Memory B cell (primary cell): Measurements from ENCODE around the gene NCOR2.

ENCODE experiments used
- ATAC-seq: fragments of 150-1000 bp; cut with Tn5 transposase; 2 replicates; pipeline ENCODE4 v1.10.0; 2021; ENCODE audit warnings: low read depth, mild to moderate bottlenecking, moderate library complexity
- DNase-seq, 2 donors: peaks; one replicate each; pipeline ENCODE4 v3.0.0; 2022; ENCODE audit warnings: low spot score in 2 of 2
- H3K27ac Mint-ChIP-seq: one replicate; pipeline ENCODE4 v1.8.0; 2022; ENCODE audit warnings: mild to moderate bottlenecking, moderate library complexity, mixed read lengths
- H3K27me3 Mint-ChIP-seq: one replicate; pipeline ENCODE4 v1.8.0; 2022; ENCODE audit warnings: mixed read lengths
- H3K36me3 Mint-ChIP-seq: one replicate; pipeline ENCODE4 v1.8.0; 2022; ENCODE audit warnings: mild to moderate bottlenecking, mixed read lengths
- H3K4me1 Mint-ChIP-seq: one replicate; pipeline ENCODE4 v1.8.0; 2022; ENCODE audit warnings: mixed read lengths
- H3K4me3 Mint-ChIP-seq: one replicate; pipeline ENCODE4 v1.8.0; 2022; ENCODE audit warnings: mild to moderate bottlenecking, moderate library complexity, mixed read lengths
- H3K9me3 Mint-ChIP-seq: one replicate; pipeline ENCODE4 v1.8.0; 2022; ENCODE audit warnings: mixed read lengths

NCOR2 gene

DNA sequence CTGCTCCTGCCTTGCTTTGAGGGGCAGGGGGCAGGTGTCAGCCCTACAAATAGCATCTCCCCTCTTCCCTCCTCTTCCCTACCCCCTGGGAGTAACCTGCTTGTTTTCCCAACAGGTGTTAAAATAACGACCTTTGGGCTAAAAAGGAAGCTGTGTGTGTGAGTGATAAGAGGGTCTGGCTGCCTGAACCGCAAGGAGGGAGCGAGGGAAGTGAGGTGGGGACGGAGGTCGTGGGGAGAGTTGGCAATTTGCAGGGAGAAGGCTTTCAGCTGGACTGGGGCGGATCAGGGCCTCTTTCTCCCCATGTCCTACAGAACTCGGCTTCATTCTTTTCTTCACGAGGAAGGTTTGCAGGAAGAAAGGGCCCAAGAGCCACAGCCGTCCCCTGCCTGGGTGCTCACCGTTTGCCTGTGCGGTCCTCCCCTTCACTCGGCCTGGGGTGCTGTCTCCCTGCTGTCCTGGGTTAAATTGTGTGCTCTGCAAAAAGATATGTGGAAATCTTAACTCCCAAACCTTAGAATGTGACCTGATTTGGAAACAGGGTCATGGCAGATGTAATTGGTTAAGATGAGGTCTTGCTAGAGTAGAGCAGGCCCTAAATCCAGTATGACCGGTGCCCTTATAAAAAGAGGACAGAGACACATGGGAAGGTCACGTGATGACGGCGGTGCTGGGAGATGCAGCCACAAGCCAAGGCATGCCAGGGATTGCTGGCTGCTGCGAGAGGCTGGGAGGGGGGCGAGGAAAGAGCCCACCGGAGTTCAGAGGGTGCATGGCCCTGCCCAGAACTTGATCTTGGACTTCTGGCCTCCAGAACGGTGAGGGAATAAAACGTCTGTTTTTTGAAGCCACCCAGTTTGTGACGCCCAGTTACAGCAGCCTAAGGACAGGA is 38.7 kb upstream of the NCOR2 start:
- Mint-ChIP-seq H3K9me3 (no peaks in the 10 kb centered on the region), H3K27ac (no peak overlapping the region), H3K4me3 (no peak overlapping the region), H3K36me3 (no peaks in the 10 kb centered on the region), H3K27me3 (peaks cover 5% of the 10 kb centered on the region), H3K4me1 (peaks cover 16% of the 10 kb centered on the region)
- ATAC-seq = no peak
- DNase-seq = no peak

DNA sequence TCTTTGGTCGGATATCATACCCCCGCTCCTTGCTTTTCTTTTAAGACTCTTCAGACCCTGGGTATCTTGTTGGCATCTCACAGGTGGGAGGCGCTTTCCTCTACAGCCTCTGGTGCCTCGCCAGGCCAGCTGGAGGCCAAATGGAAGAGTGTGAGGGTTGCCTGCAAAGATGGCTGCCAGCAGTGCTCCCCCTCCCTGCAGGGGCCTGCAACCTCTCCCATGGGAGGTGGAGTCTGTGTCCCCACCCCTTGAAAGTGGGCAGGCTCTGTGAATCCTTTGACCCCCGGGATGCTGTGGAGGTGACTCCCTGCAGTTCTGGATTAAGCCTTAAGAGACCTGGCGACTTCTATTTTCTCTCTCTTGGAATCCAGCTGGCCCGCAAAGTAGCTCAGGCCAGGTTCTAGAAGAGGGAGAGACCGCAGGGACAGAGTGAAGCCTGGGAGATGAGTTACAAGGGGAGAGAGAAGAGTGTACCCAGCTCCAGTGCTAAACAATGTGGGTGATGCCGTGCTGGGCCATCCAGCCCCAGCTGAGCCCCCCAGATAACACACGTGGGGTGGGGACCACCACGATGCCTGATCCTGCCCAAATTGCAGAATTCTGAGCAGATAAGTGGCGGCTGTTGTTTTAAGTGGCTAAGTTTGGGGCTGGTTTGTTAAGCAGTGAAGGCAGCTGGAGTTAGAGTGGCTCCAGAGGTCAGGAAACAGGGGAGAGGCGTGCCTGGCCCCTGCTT is 37.9 kb upstream of the NCOR2 start:
- H3K27ac Mint-ChIP-seq = no peak overlapping the region
- H3K9me3 Mint-ChIP-seq = no peaks in the 10 kb centered on the region
- H3K4me3 Mint-ChIP-seq = no peak overlapping the region
- DNase-seq (no peak), ATAC-seq (no peak)
- peaks cover 16% of the 10 kb centered on the region for H3K4me1 Mint-ChIP-seq
- H3K36me3 Mint-ChIP-seq = no peaks in the 10 kb centered on the region
- H3K27me3 Mint-ChIP-seq = peaks cover 5% of the 10 kb centered on the region

DNA sequence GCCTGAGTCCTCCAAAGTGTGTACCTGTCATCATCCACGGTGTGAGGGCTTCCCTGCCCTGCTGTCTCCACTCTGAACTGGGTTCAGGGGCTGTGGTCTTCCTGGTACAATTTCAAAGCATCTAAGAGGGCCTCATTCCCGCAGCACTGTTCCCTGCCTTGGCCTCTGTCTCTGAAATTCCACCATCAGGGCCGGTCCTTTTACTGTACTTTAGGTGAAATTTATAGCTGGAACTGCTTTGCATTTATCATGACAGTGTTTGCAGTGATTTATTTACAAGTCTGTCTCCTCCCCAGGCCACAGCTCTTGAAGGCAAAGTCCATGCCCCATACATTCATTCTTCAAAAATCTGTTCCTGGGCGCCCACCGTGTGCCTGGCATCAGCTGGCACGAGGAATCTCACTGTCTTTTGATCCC is 36.9 kb upstream of the NCOR2 start:
- Mint-ChIP-seq H3K27me3 (peaks cover 6% of the 10 kb centered on the region), H3K36me3 (no peaks in the 10 kb centered on the region), H3K9me3 (peaks cover 2% of the 10 kb centered on the region), H3K4me3 (no peak overlapping the region), H3K27ac (no peak overlapping the region), H3K4me1 (peaks cover 11% of the 10 kb centered on the region)
- DNase-seq = no peak
- no peak for ATAC-seq

DNA sequence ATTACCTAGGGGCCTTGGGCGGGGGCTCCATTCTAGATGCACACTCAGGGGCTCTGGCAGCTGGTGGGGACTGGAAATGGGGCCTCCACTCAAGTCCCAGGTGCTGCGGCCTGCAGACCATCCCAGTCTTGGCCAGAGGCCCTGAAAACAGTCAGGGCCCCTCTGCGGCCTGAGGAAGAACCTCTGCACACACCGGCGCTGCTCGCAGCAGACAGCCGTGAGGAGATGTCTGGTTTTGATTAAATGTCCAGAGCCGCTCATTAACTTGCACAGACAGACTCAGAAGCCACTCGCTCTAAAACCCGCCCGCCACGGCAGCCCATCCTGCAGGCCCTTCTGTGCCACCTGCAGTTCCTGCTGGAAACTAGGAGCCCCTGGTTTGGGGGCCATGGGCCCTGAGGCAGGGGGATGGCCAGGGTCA is 36.4 kb upstream of the NCOR2 start:
- H3K4me3 Mint-ChIP-seq = no peak overlapping the region
- ATAC-seq (no peak), DNase-seq (no peak)
- peaks cover 8% of the 10 kb centered on the region for H3K4me1 Mint-ChIP-seq
- peaks cover 10% of the 10 kb centered on the region for H3K27me3 Mint-ChIP-seq
- H3K36me3 Mint-ChIP-seq = no peaks in the 10 kb centered on the region
- peaks cover 2% of the 10 kb centered on the region for H3K9me3 Mint-ChIP-seq
- H3K27ac Mint-ChIP-seq = no peak overlapping the region

DNA sequence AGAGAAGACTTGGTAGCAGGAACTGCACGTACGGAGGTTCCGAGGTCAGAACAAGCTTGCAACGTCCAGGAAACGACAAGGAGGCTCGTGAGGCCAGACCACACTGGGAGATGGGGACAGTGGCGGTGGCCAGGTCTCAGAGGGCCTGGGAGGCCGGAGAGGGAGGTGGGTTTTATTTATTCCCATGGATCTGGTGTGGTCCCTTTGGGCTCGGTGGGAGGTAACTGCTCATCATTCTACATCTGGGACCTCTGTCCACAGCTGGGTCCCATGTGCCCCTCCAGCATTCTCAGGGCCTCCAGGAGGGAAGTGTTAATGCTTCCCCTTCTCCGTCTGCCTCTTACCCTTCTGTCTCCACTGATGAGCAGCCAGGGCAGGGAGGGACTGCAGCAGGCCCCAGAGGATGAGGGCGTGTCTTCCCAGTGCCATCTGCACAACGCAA is 35.7 kb upstream of the NCOR2 start:
- no peaks in the 10 kb centered on the region for H3K36me3 Mint-ChIP-seq
- no peak overlapping the region for H3K4me3 Mint-ChIP-seq
- H3K27me3 Mint-ChIP-seq = peaks cover 13% of the 10 kb centered on the region
- no peak for ATAC-seq
- H3K27ac Mint-ChIP-seq = no peak overlapping the region
- H3K4me1 Mint-ChIP-seq = peaks cover under 1% of the 10 kb centered on the region
- peaks cover 2% of the 10 kb centered on the region for H3K9me3 Mint-ChIP-seq
- no peak for DNase-seq

DNA sequence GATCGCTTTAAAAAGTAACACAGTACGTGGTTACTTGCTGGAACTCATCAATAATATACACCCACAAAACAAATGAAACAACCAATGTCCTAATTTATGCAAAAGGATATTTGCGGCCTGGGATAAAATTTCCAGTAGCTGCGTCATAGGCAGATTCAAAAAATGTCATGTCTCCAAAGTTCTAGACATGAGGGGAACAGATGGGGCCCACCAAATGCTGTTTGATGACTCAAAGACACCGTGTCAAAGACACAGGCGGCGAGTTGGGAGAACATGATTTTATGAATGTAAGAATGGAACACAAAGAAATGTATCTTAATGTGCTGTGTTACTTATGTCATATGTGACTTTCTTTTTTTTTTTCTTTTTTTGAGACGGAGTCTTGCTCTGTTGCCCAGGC is 34.3 kb upstream of the NCOR2 start:
- Mint-ChIP-seq H3K4me1 (no peaks in the 10 kb centered on the region), H3K9me3 (peaks cover 2% of the 10 kb centered on the region), H3K27ac (no peak overlapping the region), H3K36me3 (no peaks in the 10 kb centered on the region), H3K27me3 (peaks cover 11% of the 10 kb centered on the region), H3K4me3 (no peak overlapping the region)
- DNase-seq = no peak
- no peak for ATAC-seq

DNA sequence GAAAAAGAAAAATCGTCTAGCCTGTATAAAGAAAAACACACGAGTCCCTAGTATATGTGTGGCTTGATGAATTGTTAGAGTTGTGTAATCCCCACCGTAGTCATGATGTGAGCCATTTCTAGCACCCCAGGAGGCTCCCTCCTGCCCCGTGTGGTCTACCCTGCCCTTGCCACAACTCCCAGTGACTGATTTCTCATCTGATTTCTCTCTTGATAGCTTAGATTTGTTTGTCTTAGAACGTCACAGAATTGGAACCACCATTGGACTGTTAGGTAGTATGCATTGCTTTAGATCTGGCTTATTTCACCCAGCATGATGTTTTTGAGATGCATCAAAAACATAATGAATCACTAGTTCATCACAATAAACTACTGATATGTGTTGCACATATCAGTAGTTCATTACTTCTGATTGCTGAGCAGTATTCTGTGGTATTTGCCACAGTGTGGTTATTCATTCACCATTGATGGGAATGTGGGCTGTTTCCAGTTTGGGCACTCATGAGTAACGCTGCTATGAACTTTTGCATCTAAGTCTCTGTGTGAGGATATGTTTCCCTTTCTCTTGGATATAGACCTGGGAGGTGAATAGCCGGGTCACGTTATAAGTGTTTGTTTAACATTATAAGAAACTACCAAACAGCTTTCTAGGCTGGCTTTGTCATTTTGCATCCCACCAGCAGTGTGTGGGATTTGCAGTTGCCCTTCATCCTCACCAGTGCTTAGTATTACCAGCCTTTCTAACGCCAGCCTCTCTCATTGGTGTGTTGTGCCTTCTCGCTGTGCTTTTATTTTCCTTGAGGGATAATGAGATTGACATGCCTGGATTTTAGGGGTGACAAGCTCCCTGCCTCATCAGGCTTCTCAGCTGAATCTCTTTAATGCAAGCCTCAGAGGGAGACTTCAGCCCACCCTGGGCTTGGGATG is 31.9 kb upstream of the NCOR2 start:
- no peaks in the 10 kb centered on the region for H3K4me1 Mint-ChIP-seq
- no peak overlapping the region for H3K27ac Mint-ChIP-seq
- H3K4me3 Mint-ChIP-seq = no peak overlapping the region
- DNase-seq (no peak), ATAC-seq (no peak)
- no peaks in the 10 kb centered on the region for H3K36me3 Mint-ChIP-seq
- H3K27me3 Mint-ChIP-seq = peaks cover 11% of the 10 kb centered on the region
- peaks cover 2% of the 10 kb centered on the region for H3K9me3 Mint-ChIP-seq

DNA sequence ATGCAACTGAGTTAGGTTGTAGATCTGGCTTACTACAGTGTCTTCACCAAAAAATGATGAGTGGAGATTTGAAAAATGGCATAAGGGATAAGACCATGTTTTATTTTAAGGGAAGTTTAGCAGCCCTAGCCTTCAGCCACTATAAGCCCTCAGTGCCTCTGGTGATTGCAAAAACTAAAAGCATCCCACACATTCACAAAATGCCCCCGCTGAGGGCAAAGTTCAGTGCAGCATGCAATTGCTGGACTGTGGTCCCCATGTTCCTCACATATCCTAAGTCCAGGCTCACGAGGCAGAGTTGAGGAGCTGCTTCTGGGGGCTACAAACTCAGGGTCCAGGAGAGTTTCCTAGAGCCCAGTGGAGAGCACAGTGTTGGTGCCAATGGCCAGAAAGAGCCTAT is 29.6 kb upstream of the NCOR2 start:
- ATAC-seq (no peak), DNase-seq (no peak)
- peaks cover 9% of the 10 kb centered on the region for H3K27me3 Mint-ChIP-seq
- H3K4me1 Mint-ChIP-seq = peaks cover 12% of the 10 kb centered on the region
- no peaks in the 10 kb centered on the region for H3K36me3 Mint-ChIP-seq
- H3K4me3 Mint-ChIP-seq = no peak overlapping the region
- H3K27ac Mint-ChIP-seq = no peak overlapping the region
- peaks cover 2% of the 10 kb centered on the region for H3K9me3 Mint-ChIP-seq

DNA sequence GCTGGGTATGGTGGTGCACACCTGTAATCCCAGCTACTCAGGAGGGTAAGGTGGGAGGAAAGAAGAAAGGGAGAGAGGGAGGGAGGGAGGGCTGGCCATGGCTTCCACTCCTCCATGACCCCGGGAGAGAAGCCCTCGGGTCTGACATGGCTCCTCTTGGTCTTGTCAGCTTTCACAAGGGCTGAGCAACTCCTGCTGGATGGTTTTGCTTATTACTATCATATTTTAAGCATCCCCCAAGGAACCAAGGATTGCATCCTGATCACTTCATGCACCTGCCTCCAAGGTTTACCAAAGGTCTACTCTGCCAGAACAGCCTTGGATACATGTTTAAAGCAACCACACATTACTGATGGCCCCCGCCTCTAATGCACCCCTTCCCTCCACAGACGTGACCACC is 28.0 kb upstream of the NCOR2 start:
- H3K4me3 Mint-ChIP-seq = no peak overlapping the region
- ATAC-seq (no peak), DNase-seq (no peak)
- no peak overlapping the region for H3K27ac Mint-ChIP-seq
- peaks cover 12% of the 10 kb centered on the region for H3K4me1 Mint-ChIP-seq
- peaks cover 9% of the 10 kb centered on the region for H3K27me3 Mint-ChIP-seq
- no peaks in the 10 kb centered on the region for H3K36me3 Mint-ChIP-seq
- H3K9me3 Mint-ChIP-seq = peaks cover 7% of the 10 kb centered on the region

DNA sequence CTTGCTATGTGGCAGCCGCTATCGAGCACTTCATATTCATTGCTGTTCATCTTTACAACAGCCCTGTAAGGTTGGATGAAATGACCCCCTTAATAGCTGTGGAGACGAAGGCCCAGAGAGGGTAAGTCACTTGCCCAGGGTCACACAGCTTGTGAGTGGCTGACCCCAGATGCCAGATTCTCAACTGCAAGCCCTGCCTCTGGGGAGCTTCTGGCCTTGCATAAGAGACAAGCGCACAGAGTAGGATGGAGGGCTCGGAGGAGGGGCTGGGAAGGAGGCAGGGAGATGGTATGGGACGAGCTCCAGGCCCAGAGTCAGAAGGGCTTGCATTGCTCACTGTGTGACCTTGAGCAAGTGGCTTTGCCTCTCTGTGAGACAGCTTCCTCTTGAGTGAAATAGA is 27.4 kb upstream of the NCOR2 start:
- ATAC-seq (no peak), DNase-seq (no peak)
- H3K4me1 Mint-ChIP-seq = peaks cover 12% of the 10 kb centered on the region
- H3K36me3 Mint-ChIP-seq = no peaks in the 10 kb centered on the region
- H3K9me3 Mint-ChIP-seq = peaks cover 7% of the 10 kb centered on the region
- H3K27ac Mint-ChIP-seq = no peak overlapping the region
- no peak overlapping the region for H3K4me3 Mint-ChIP-seq
- peaks cover 9% of the 10 kb centered on the region for H3K27me3 Mint-ChIP-seq

DNA sequence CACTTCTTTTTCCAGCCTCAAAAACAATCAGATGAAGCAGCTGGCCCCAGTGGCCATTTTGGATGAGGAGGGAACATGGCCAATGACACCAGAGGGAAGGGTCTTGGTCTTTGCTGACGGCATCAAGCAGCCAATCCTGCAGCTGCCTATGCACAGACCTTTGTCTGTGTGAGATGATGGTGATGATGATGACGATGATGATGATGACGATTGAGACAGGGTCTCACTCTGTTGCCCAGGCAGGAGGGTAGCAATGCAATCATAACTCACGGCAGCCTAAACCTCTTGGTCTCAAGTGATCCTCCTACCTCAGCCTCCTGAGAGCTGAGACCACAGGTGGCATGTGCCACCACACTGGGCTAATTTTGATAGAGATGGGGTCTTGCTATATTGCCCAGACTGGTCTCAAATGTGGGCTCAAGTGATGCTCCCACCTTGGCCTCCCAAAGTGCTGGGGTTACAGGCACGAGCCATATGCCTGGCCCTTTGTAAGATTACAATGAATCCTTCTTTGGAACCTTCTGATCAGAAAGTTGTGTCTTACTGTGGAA is 26.5 kb upstream of the NCOR2 start:
- peaks cover 4% of the 10 kb centered on the region for H3K27me3 Mint-ChIP-seq
- H3K27ac Mint-ChIP-seq = no peak overlapping the region
- peaks cover 12% of the 10 kb centered on the region for H3K4me1 Mint-ChIP-seq
- H3K4me3 Mint-ChIP-seq = no peak overlapping the region
- H3K9me3 Mint-ChIP-seq = peaks cover 5% of the 10 kb centered on the region
- DNase-seq (no peak), ATAC-seq (no peak)
- H3K36me3 Mint-ChIP-seq = no peaks in the 10 kb centered on the region

DNA sequence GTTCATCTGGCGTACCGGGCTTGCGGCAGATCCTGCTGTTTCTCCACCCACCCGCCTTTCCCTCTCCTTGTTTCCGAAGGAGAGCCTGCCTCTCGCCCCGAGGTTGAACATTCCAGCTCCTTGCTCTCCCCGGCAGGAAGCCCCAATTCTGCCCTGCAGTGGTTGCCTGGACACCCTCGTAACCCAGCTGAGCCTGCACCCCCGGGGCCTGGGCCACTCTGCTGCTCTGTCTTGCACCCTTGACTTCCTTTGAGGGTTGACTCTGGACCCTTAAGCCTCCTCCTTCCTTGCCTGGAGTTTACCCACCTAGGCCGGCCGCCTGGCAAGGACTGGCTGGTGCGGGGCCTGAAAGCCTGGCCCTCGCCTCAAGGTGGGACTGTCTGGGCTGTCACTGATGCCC is 25.8 kb upstream of the NCOR2 start:
- no peak for ATAC-seq
- Mint-ChIP-seq H3K4me1 (peaks cover 12% of the 10 kb centered on the region), H3K27me3 (no peaks in the 10 kb centered on the region)

DNA sequence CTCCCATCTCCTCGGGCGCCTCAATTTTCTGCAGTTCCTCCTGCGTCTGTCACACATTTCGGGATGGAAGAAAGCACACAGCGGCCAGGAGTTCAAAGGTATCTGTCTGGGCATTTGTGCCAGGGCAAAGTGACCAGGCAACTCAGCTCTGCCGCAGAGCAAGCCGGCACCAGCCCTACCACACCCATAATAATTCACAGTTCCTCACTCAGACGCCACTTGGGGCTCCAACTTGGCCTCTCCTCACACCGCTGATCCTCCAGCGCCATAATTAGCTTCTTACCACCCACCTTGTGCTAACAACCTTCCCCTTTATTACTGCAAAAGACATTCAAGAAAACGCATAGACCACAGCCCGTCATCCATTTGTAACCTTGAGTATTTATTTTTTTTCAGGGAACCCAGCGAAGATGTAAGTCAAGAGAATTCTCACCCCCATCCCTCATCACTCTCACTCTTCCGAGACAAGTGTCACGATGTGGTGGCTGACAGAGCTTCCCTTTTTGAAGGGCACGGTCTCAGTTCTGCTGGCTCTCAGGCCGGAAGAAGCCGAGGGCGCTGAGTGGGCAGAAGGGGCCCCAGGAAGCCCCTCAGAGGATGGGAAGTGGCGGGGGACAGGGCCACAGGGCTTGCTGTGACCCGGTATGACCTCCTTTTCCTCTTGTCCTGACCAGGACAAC is 25.2 kb upstream of the NCOR2 start:
- H3K27me3 Mint-ChIP-seq = peaks cover under 1% of the 10 kb centered on the region
- H3K4me1 Mint-ChIP-seq = peaks cover 12% of the 10 kb centered on the region
- H3K9me3 Mint-ChIP-seq = peaks cover 5% of the 10 kb centered on the region
- DNase-seq = peak; percentile 39 to 46
- H3K27ac Mint-ChIP-seq = peak overlapping the region; percentile 14
- H3K36me3 Mint-ChIP-seq = no peaks in the 10 kb centered on the region
- ATAC-seq = peak; percentile 90
- H3K4me3 Mint-ChIP-seq = peak overlapping the region; percentile 78

More for the DNA sequence above, 25.8 kb upstream of the NCOR2 start:
- Mint-ChIP-seq H3K27ac (peak overlapping the region; percentile 22), H3K36me3 (no peaks in the 10 kb centered on the region), H3K9me3 (peaks cover 5% of the 10 kb centered on the region), H3K4me3 (no peak overlapping the region)
- no peak for DNase-seq
